NCI-H1092 treated with DMSO at 0.1 percent for 48 hours (cell line): ENCODE data around the gene PFKFB3.
"Not testable (repeated sequence)": the region's sequence is repeated elsewhere in the genome, so short reads cannot be mapped to it uniquely, and the experiment has no call there.

ENCODE experiments used
- DNase-seq: peaks from one replicate; lab custom pipeline; 2025; lab: John Stamatoyannopoulos, UW

Gene PFKFB3

DNA sequence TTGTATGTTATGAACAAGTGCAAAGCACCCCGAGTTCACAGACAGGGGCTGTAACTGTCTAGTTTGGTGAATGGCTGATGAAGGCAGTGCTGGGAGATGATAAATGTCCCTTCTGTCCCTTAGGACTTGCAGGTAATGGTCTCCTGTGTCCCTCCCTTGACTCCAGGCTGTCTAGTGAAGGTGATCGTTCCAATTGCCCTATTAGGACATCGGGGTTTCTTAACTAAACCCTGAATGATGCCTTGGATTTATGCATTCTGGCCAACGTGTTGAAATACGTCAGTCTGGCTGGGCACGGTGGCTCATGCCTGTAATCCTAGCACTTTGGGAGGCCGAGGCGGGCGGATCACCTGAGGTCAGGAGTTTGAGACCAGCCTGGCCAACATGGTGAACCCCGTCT is 69.4 kb downstream of the PFKFB3 start:
- no peak for DNase-seq

DNA sequence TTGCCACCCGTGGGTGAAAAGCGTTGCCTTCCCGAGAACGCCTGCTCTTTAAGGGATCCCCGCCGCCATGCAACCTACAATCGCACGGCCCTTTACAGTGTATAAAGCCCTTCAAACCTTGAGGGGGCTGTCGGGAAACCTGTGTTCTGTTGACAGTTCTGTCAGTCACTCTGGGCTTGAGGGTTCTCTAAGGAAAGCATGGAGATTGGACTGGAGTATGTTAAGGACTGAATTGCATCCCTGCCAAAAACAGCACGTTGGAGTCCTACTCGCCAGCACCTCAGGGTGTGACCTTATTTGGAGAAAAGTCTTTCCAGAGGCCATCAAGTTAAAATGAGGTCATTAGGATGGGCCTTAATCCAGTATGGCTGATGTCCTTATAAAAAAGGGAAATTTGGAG is 70.6 kb downstream of the PFKFB3 start:
- no peak for DNase-seq

DNA sequence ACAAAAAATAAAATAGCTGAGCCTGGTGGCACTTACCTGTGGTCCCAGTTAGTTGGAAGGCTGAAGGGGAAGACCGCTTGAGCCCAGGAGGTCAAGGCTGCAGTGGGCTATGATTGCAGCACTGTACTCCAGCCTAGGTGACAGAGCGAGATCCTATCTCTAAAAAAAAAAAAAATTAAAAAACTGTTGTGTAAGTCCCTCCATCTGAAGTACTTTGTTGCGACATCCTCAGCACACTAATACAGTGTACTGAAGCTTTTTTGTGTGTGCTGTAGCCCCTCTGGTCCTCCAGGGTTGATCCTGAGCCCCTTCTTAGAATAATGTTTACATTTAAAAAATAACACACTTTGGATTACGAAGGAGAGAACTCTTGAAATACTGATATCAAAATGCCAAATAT is 71.3 kb downstream of the PFKFB3 start:
- no peak for DNase-seq

DNA sequence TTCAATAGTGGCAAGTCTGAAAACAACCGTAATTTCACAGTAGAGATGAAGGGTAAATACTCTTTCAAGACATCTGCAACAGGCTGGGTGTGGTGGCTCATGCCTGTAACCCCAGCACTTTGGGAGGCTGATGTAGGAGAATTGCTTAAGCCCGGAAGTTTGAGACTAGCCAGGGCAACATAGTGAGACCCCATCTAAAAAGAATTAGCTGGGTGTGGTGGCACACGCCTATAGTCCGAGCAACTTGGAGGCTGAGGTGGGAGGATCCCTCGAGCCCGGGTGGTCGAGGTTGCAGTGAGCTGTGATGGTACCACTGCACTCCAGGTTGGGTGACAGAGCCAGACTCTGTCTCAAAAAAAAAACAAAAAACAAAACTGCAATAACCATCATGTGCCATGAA is 71.8 kb downstream of the PFKFB3 start:
- no peak for DNase-seq

DNA sequence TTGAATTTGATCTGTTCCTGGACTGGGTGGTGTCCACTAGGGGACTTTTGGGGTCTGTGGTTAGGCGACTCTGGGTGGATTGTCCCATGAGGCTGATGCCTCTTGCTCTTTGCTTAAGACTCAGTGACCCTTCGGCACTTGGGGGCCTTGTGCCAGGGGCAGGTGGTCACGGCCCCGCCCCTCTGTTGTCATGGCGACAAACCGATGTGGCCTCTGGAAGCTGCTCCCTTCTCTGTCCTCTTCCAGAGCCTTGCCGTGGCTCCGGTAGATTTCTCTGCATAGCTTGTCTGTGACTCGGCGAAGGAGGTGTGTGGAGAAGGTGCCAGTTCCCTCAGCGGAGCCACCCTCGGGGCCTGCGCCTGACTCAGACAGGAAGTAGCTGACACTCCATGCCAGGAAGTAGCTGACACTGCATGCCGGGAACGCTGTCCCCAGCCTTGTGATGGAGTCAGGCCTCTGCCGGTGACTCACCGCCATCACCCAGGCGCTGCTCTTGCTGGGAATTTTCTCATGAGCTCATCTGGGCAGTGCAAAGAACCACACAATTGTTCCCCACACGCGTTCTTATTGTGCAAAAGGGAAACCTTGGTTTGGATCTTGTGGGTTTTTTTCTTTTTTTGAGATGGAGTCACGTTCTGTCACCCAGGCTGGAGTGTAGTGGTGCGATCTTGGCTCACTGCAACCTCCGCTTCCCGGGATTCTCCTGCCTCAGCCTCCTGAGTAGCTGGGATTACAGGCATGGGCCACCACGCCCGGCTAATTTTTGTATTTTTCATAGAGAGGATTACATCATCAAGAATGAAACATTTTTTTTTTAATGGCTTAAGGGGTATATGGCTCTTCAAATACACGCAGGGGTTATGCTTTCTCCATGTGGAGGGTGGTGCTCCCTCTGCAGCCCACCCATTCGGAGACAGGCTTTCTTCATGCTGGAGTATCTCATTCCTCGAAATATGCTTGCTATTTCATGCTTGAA is 72.6 kb downstream of the PFKFB3 start:
- no peak for DNase-seq

DNA sequence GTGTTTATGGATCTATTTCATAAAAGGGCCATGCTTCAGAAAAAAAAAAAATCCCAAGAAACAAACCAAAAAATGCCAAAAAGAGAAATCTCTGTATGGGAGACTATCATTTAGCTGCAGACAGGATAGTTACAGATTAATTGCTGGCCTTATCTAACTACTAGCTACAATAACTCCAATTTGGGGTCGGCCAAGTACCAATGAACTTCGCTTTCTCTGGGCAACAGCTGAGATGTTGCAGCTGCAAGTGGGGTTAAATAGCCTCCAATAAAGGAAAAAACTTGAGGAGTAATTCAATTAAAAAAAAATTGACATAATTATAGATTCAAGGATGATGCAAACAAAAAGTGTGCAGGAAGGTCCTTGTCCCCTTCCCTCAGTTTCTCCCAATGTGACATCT is 73.6 kb downstream of the PFKFB3 start:
- DNase-seq, result no peak

DNA sequence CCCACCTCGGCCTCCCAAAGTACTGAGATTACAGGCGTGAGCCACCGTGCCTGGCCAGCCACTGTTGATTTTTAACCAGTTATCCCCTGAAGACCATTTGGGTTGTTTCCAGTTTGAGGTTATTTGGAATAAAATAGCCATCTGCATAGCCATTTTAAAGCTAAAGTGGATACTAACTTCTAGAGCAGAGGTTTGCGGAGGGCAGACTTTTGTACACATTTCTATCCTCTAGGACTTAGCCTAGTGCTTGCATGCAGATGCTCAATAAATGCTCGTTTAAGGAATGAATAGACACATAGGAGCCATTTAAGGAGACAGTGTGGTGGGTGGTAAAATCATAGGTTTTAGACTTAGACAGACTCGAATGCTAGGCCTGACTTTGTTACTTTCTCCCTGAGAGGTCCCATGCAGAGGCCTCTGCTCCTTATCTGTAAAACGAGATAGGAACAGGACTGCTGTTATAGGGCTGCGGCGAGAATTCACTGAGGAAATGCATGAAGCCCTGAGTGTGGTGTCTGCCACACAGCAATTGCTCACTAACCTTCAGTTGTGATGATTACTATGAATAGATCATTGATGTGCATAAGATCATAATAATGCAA is 75.9 kb downstream of the PFKFB3 start:
- DNase-seq, result no peak

DNA sequence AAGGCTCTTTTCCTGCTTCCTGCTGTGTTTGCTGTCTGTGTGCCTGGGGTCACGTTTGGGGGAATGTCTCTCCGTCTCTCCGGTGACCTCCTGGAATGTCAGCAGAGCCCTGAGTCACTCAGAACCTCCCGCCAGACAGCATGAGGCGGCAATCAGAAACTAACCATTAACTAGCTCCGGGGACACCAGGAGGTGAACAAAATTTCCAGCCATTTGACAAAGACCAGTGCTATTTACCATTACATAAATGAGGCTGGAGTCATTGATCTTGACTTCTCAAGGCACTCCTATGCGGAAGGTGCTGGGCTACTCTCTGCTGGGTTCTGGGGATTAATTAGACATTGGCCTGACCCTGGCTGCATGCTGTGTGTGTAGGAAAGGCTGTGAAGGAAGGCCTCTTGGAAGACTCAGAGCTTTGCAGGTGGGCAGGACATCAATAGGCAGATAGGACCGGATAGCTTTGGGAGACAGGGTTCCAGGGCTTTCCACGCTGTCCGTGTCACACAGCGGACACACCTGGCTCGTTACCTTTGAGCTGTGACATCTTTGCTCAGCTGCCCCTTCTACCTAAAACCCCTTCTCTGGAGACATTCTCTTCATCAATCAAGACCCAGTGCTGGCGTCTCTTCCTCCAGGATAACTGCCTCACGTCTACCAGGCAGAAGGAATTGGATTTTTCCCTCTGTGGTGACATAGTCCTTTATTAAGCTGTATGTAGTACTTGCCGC is 77.0 kb downstream of the PFKFB3 start:
- no peak for DNase-seq

DNA sequence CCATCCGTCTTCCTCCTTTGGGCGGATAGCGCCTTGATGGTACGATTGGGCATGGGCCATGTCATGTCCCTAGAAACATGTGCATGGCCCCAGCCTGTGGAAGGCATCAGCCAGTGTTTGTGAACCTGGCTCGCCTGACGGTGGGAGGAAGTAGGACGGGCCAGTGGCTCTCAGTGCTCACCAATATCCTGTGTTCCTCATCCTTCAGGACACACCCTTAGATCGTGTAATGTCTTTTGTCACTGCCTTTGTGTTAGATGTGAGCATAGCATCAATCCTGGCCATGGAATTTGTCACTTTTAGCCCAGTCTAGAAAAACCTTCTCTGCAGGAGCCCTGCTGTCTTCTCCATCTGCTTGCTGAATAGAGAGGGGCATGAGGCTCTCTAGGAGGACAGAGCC is 77.6 kb downstream of the PFKFB3 start:
- no peak for DNase-seq

DNA sequence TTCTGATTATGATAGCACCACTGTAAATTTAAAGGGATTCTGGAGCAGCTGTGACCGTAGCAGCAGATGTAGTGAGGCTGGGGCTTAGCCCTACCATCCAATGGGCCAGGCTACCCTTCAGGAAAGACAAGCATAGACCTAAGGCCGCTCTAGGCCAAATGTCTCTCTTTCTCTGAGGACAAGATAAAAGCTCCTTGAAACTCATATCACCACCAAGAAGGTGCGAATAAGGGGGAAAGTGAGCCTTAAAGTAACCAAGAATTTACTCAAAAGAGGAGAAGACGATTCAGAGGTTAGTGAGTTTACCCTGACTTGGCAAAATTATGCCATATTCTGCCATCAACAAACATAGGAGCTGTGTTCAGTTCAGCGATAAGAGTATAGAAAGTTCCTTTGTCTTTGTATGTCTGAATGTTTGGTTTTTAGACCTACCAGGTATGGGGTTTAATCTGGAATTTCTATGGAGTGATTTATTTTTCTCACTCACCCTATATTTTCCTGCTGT is 79.8 kb downstream of the PFKFB3 start:
- no peak for DNase-seq

DNA sequence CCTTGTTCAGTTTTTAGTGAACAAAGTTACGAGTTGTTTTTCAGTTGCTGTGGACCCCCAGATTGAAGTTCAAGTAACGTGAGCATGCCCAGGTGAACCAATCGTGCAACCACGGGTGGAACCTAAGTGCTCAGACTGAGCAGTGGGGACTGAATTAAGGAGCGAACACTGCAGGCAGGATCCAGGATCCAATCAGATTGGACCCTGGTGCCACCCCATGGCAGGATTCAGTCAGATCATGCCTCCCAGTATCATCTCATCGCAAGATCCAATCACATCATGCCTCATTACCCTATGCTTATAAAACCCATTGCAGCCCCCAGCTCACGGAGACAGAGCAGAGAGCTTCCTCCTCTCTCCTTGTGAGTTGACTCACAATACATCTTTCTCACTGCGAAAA is 80.9 kb downstream of the PFKFB3 start:
- no peak for DNase-seq

DNA sequence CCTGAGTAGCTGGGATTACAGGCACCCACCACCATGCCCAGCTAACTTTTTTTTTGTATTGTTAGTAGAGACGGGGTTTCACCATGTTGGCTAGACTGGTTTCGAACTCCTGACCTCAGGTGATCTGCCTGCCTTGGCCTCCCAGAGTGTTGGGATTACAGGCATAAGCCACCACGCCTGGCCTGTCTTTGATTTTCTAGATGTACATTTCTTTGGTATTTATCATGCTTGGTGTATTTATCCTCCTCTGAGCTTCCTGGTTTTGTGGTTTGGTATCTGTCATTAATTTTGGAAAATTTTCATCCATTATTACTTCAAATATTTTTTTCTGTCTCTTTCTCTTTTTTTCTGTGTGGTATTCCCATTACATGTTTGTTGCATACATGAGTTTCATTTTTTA is 87.9 kb downstream of the PFKFB3 start:
- not testable (repeated sequence) for DNase-seq

DNA sequence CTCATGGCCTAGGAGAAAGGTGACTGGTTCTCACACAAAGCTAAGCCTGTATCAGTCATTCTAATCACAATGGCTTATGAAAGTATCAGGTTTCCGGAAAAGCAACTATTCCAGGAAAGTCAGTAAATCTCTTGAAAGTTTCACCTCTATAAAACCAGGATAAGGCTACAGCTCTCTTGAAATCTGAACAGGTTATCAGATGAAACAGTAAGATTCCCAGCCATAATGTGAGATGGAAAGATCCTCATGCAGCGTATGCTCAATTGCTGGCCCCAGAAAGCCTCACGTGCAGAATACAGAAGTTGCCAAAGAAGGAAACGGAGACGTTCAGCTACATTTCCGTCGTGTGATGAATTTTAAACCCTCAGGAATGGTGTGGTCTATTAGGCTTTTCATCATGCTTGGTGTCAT is 90.0 kb downstream of the PFKFB3 start:
- DNase-seq, result no peak

DNA sequence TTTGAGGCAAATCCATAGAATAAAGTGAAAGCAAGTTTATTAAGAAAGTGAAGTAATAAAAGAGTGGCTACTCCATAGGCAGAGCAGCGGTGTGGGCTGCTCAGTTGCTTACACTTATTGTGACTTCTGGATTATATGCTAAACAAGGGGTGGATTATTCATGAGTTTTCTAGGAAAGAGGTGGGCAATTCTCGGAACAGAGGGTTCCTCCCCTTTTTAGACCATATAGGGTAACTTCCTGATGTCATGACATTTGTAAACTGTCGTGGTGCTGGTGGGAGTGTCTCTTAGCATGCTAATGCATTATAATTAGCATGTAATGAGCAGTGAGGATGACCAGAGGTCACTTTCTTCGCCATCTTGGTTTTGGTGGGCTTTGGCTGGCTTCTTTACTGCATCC is 93.7 kb downstream of the PFKFB3 start:
- not testable (repeated sequence) for DNase-seq

DNA sequence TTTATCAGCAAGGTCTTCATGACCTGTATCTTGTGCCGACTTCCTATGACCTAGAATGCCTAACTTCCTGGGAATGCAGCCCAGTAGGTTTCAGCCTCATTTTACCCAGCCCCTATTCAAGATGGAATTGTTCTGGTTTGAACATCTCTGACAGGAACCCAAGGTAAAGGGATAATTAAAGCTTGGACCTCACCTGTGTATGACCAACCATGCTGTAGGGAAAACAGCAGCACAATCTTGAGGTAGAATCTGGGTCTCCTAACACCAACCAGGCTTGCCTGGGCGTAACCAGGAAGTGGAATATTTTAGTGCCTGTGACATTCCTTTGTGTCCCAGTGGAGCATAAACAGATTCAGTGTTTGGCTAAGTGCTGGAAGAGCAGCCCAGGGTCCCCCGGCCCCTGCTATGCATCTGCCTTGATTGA is 94.1 kb downstream of the PFKFB3 start:
- no peak for DNase-seq

DNA sequence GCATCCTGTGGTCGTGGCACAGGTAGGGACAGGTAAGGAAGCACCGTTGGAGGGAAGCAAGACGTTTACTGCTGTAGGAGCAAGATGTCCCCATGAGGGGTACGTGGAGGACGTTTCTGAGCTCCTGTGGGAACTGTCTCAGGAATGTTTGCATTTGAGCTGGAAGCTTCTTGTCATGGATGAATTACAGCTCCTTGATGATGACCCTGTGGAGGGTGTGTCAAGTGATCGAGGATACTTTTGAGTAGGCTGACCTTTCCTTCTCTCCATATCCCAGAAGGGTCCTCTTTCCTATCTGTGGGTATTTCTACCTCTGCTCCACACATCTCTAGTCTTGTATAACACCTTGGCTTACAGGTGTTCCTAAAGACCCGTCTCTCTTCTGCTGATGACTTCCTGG is 94.8 kb downstream of the PFKFB3 start:
- no peak for DNase-seq

DNA sequence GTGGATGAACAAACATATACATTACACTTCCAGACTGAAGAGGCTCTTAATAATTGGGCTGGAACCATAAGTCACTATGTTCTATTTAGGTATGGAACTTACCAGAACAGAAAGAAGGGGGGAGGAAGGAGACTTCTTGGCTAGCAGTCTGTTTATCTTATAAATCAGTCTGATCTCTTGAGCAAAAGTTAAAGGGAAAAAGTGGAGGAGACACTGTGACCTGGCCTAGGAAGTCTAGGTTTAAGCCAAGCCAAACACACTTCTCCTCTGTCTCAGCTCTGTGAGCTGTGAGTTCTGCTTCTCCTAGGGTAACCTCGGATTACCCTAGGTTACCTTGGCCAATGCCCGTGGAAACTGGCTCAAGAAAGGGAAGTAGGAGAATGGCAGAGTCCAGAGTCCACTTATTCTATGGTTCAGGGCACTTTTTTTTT is 95.2 kb downstream of the PFKFB3 start:
- no peak for DNase-seq

DNA sequence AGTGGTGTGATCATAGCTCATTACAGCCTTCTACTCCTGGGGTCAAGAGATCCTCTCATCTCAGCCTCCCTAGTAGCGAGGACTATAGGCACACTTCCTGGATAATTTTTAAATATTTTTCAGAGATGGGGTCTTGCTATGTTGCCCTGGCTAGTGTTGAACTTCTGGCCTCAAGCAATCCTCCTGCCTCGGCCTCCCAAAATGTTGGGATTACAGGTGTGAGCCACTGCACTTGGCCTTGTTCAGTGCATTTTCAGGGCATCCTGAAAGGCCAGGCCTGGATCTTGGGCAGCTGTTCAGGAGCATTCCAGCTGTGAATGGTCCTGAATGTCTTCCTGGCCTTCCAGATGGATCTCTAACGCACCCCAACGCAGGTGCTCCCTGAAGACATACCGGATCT is 95.7 kb downstream of the PFKFB3 start:
- no peak for DNase-seq

DNA sequence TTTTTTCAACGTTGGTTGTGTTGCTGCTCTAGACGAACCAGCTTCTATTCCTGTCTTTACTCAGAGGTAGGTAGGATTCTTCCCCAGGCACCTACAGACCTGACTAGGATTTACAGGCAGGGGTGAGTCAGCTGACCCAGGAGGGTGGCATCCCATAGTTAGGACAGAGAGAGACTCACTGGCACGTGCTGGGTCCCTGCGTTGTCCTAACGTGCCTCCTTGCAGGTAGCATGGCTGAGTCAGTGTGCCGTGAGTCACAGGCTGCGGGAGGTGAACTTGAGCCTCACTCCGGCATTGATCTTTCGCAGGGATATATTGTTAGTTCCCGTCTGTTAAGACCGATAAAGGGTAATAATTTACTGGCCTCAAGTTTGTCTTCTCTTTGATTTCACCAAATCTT is 96.5 kb downstream of the PFKFB3 start:
- DNase-seq, result no peak

DNA sequence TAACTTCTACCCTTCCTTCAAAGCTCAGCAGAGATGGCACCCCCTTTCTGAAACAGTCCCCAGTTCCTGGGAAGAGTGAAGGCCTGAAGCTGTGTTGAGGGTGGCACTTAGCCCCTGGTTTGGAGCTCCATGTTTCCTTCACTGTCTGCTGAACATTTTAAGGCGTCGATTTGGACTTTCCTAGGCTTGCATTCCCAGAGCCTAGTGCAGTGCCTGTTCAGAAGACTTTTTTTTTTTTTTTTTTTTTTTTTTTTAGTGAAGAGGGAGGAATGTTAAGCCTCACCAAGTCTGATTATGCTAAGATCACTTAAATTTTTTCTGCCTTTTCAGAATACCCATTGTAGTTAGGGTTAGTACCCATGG is 97.0 kb downstream of the PFKFB3 start:
- DNase-seq, result no peak

DNA sequence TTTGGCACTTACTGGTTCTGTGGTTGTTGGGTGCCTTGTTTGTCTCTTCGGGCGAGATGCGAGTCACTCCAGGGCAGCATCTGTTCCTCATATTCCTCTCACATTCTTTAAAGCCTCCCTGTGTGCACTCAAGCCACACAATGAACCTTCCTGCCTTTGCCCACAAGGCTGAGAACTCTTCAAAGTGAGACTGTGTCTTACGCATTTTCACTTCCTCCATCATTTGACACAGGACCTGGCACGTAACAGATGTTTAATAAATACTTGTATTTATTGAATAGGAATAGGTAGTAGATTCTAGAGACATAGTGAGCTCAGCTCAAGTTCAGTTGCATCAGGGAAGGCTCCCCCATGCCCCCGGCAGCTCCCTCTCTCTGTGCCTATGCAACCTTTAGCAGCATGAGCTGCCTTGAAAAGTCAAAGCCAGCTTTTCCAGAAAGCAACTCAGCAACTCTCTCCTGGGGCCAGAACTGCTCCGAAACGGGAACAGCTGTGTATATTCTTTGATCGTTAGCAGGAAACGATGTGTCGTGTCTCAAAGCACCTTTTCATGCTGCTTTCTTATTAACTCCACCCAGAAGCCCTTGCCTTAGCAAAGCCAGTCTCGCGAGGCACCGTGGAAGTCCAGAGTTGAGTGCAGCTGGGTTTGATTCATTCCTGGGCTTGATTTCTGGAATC is 97.5 kb downstream of the PFKFB3 start:
- DNase-seq, result no peak

DNA sequence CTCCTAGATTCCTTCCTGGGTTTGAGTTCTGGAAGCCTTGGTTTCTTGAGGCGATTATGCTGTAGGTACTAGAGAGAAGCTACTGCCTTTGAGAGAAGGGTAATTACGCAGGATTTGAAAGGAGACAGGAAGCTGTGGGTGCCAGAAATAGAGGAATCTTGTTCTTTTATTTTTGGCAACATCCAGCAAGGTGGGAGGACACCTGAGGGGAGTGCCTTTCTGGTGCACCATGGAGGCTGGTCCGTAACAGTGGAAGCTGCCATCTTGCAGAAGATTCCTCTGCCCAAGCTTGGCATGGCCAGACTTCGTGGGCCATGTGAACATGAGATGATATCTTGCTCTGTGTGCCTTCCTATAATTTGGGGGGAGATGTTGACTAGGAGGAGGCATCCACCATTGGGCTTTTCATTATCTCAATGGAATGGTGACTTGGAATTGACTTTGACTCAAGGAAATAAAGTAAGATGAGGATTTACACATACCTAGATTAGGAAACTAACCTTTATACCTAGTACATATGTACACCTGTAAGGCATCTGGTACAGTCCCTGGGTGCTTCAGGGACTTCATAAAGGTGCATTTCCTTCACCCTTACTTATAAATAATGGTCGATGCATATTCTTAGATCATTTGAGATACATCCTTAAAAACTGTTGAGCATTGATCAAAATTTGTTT is 98.2 kb downstream of the PFKFB3 start:
- DNase-seq, result no peak
